GM21526 (cell line): Measurements from ENCODE around the gene ECHS1.

Experiments used
- ATAC-seq: cut with Tn5 transposase; IDR thresholded peaks from one replicate; pipeline ENCODE4 v1.9.1; 2021; ENCODE audit warnings: moderate library complexity; ENCODE audit not compliant: unreplicated experiment, low FRiP score

Gene ECHS1

DNA sequence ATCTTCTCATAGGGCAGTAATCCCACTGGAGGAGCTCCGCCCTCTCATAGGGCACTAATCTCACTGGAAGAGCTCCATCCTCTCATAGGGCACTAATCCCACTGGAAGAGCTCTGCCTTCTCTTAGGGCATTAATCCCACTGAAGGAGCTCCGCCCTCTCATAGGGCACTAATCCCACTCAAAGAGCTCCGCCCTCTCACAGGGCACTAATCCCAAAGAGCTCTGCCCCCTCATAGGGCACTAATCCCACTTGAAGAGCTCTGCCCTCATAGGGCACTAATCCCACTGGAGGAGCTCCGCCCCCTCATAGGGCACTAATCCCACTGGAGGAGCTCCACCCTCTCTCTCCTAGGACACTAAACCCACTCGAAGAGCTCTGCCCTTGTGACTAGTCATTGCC is 11.9 kb downstream of the ECHS1 start:
- no peak for ATAC-seq

DNA sequence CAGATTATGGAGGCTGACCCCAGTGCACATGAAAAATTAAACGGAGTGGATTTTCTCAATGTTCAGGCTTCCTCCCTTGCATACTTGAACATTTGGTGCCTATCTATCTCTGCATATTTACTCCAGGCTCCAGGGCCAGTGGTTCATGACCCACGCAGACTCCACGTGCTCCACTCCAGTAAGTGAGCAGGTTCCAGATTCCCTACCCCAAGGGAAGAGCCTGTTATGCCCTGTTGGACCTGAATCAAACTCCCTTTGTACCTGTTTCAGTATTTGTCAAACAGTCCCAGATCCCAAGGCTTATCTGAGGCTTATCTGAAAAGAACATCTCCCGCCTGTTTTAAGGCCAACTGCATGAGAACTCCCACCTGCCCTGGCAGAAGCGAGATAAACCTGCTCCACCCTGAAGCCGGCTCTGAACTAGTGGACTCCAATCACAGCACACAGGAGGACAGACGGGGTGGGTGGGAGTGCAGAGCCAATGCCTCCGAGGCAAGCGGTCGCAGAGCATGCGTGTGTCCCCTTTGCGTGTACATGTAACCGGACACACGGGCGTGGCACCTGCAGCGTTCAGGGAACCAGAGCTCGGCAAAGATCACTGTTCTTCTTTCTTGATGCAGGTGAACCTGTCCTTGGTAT is 13.1 kb downstream of the ECHS1 start:
- no peak for ATAC-seq

DNA sequence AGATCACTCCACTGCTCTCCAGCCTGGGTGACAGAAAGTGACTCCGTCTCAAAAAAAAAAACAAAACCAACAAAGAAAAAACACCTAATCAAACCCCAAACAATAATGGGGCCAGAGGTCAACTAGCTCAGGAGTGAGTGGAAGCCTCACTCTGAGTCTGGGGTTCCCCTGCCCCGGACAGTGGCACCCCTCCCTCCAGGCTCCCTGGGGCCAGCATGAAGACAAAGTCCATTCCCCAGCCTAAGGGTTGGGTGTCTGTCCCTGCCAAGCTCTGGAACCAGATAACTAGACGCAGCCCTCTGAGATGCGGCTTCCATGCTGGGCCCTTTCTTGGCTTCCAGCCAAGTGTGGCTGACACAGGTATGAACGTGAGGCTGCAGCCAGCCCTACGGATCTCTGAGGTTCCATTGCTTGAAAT is 13.6 kb downstream of the ECHS1 start:
- no peak for ATAC-seq

DNA sequence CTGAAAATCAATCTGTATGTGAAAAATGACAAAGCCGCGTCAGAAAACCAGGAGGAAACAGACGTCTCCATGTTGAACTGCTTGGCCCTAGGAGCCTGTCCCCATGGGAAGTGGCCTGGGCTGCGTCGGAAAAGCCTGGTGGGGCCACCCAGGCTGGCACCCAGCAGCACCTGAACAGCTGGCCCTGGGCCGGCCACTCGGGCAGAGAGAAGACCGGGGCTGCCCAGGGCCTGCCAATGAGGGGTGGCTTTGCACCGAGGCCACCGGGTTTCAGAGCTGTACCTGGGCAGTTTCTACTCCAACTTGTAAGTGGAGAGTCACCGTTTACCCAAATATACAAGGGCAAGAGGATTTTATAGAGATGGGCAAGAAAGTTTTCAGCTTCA is 14.2 kb downstream of the ECHS1 start:
- ATAC-seq, result no peak

DNA sequence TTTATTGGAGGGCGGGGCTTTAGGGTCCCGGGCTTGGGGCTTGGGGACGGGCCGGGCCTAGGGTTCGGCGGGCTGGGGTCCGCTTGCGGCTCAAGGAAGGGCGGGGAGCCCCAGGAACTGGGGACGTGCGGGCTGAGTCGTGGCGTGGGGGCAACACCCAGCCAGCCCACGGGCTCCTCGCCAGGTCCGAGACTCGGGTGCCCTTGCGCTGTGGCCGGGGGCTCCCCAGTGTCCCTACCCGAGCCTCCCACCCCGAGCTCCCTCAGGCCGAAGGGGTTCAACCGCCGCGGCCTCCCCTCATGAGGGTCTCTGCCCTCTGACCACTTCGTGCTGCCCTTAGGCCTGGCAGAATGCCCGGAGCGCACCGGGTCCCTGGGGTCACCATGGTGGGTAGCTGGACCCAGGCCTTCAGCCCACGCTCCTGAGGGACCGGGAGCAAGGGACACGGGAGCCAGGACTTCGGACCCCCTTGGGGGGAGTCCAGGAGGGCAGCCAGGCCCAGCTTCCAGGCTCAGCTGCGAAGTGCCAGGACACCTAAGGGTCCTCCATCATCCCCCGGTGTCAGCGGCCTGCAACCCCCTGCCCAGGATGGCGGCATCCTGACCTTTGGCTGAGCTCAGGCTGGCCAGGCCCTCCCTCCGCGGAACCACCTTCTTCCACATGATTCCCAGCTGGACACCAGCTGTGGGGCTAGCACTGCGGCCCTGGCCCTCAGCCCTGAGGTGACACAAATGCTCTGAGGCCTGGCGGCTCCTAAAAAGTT is 14.8 kb downstream of the ECHS1 start:
- no peak for ATAC-seq

DNA sequence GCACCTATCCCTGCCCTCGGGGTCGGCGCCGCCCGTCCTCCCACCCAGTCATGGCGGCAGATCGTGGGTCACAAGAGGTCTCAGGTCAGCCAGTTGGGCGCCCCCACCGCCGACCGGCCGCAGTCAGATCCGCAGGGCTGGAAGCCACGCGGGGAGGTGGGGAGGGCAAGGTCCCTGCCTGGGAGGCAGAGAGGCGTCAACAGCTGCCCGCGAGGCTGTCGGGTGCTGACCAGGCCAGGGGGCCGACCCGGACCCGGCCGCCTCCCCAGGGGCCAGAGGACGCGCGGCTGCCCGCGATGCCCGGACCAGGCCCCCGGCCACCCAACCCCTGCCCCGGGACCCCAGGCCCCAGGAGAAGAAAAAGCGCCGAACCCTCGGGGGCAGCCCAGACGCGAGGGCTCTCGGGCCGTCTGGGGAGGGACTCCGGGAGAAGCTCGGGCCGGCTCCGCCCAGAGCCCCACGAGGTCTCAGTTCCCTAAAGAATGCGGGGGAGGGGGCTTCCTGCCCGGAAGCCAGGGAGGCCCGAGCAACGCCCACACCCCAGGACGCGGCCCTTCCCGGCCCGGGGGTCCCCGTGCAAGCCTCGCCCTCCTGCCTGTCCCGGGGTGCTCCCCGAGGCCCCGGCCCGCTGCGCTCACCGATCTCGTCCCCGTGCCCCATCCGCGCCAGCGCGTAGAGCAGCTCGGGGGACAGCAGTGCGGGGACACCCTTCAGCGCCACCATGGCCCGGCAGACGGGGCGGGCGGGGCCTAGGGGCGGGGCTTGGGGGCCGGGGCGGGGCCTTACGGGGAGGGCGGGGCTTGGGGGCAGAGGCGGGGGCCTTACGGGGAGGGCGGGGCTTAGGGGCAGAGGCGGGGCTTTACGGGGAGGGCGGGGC is 15.6 kb downstream of the ECHS1 start, which contains the start of gene FUOM:
Gene FUOM (minus strand): TSS at position 735 of the 877 bp plus-strand sequence. CDS start 12 bp downstream, at position 723.
- peak; percentile 56 for ATAC-seq

DNA sequence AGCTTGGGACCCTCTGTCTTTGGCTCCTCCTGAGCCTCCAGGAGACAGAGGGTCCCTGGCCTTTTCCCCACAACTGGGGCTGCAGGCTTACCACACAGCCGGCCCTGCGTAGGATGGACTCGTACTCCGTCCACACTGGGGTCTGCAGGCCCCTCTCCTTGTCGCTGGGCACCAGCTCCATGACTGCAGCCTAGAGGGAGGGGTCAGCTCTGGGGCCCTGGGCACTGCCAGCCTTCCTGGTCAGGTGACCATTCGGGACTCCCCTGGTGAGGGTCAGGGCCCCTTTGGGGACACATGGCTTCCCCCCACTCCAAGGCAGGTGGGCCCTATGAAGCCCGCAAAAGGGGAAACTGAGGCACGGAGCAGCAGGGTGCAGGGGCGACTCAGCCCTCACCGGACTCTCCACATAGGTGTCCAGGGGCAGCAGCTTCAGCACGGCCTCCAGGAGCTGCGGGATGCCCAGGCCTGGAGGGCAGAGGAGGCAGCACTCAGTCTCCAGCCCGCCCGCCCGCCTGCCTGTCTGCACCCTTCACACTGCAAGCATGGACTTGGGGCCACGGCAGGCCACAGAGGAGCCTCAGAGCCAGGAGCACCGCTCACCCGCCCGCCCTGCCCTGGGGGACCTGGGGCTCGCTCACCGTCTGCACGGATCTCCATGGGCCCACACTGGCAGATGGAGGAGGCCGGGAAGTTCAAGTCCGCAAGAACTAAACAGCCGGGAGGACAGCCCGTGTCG is 16.4 kb downstream of the ECHS1 start:
- no peak for ATAC-seq

DNA sequence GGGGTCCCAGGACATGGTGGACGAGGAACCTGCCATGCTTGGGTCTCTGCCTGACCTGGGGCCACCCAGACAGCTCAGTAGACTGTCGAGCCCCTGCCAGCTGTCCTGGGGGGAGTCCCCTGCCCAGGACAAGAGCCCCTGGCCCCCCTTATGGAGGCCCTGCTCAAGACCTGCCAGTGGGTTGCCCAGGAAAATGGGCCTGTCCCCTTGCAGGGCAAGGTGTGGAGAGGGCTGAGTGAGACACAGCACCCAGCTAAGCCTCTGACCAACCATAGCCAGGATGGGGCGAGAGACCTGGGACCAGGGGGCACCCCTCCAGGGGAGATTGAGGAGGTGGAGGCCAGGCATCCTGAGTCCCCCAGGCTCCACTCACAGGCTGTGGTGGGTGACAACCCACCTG is 17.2 kb downstream of the ECHS1 start:
- ATAC-seq, result no peak

DNA sequence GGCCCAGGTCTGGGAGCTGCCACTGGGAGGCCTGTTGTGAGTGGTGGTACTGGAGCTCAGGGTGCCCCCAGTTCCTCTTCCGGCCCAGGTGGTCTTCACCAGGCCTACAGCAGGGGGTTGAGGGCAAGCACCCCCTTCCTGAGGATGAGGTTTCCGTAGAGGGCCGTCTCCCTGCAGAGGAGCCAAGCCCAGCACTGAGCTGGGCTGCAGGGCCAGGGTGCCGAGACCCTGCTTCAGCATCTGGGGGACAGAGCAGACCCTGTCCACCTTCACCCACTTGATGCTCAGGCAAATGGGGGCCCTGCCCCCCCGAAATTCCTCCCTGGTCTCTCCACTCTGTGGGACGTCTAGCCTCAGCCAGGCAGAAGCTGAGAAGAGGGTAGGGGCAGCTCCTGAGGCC is 17.9 kb downstream of the ECHS1 start:
- no peak for ATAC-seq

DNA sequence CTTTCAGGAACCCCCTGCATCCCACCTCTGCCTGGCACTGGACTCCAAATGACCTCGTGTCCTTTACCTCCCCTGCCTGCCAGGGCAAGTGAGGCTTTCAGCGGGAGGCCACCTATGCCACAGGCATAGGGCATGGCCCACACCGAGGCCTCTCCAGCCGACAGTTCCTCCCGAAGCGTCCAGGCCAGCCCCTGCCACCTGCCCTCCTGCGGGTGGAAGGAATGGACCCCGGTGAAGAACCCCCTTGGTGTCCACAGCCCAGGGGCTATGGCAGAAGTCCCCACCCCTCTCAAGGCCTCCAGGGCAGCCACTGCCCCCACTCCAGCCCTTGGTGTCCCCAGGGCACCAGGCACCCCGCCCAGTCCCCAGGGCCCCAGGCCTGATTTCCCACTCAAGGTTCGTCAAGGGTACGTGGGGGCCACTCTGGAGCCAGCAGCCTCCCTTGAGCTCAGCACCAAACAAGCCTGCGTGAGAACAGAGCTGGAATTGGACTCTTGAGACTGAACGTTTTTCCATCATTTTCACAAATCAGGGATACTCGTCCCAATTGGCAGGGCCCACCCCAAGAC is 18.4 kb downstream of the ECHS1 start:
- no peak for ATAC-seq

DNA sequence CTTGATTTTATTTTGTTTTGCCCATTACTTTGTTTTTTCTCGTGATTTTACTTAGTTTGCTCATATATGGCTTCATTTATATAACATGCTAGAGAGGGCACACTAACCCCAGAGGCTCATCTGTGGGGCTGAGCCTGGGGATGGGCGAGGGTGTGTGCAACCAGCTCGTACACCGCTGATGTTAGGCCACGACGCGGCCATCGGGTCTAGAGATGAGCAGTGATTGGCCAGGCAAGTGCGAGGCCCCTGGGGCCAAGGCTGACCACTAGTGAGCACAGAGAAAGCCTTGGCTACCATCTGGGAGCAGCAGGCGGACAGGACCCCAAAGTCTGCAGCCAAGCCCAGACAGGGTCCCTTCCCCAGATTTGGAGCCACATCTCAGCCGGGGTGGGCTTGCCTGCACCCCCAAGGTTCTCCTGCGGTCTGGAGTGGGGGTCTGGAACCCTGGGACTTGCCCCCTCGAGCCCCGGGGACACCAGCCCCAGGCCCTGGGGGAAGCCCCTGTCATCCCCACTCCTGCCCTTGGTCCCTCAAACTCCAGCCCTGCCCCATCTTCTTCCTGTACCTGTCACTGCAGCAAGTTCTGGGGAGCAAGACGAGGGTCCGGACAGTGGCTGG is 19.1 kb downstream of the ECHS1 start:
- ATAC-seq, result no peak

DNA sequence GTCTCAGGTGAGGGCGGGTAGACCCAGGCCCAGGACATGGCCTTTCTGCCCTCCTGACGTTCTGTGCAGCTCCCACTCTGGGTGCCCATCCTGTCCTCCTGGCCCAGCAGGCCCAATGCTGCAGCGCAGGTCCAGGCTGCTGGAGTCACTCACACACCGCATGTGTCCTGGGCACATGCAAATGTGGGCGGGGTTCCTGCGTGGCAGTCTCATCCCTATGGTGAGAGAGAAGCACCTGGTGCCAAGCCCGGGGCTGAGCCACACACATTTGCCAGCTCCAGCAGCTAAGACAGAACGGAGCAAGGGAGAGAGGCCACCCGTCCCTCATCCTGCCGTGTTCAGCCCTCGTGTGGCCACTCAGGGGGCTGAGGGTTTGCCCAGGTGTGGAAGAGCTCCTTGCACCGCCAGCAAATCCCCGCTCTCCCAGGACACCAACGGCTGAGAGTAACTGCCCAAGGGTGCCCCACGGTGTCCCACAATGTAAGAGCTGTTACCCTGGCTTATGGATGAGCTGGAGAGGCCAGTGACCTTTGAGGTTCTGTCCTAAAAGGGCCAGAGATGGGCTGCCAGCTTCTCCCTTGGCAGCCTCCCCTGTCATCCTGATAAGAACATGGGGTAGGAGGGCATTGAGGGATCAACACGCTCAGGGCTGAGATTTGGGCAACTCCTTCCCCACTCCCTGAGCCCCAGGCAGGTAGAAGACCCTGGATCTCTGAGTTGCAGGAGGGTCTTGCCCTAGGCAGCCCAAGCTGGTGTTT is 19.8 kb downstream of the ECHS1 start:
- ATAC-seq, result no peak

DNA sequence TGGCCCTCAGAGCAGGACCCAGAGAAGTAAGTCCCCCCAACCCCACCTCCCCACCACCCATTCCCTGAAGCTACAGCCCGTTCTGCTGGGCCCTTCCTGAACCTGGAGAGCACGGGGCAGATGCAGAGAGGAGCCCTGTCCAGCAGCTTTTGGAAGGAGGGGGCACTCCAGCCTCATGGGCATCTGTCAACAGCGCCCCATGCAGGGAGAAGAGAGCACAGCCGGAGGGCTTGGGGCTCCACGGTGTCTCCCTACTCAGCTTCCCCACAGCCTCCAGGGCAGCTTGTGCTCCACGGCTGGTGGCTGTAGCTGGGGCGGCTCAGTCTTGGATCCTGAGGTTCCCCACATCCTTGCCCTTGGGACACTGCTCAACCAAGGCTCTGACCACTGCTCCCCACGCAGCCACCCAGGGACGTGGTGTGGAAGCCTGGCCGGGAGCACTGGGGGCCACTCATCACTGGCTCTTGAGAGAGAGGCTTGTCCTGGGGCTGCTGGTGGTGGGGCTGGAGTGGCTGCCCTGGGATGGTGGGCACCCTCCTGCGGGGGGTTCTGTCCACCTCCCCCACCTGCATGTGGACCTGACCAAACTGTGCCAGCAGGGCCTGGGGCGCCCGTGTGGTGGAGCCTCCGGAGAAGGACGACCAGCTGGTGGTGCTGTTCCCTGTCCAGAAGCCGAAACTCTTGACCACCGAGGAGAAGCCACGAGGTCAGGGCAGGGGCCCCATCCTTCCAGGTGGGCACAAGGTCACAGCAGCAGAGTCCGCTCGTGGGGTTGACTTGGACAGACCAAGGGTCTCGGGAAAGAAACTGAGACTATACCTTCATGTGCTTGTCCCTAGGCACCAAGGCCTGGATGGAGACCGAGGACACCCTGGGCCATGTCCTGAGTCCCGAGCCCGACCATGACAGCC is 21.5 kb downstream of the ECHS1 start:
- ATAC-seq, result no peak

DNA sequence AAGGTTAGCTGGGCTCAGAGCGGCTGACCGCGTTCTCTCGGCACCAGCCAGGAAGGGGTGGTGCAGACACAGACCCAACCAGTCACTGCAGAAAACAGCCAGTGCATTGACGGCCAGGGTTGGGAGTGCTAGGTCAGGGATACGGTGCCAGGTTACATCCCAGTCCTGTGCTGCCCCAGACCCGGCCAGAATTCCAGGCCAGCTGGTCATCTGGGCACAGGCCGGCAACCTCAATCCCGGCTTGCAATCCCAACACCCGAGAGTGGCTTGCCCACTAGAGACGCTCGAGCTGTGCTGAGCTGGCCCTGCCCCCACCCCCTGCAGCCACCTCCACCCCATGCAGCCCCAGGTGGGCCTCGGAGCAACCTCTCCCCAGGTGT is 22.2 kb downstream of the ECHS1 start:
- no peak for ATAC-seq

DNA sequence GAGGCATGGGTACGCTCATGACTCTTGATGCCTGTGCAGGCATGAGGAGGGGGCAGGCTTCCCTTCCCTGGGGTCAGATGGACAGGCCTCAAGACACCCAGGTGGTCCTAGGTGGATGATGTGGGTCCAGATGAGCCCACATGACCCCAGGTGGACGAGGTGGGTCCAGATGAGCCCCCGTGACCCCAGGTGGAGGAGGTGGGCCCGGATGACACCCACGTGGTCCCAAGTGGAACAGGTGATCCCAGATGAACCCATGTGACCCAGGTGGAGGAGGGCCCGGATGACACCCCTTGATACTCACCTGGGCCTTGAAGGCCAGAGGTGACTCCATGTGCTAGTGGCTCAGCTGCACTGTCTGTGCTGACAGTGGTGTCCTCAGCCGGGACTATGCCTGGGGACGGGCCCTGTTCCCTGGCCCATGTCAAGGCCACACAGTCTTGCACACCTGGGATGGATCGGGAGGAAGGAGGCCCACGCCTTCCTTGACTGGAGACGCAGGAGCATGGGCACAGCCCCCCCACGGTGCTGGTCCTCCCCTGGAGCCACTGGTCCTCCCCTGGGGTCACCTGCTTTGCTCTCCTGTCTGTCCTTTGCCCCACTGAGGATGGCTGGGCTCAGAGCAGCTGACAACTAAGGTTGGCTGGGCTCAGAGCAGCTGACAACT is 22.7 kb downstream of the ECHS1 start:
- no peak for ATAC-seq

DNA sequence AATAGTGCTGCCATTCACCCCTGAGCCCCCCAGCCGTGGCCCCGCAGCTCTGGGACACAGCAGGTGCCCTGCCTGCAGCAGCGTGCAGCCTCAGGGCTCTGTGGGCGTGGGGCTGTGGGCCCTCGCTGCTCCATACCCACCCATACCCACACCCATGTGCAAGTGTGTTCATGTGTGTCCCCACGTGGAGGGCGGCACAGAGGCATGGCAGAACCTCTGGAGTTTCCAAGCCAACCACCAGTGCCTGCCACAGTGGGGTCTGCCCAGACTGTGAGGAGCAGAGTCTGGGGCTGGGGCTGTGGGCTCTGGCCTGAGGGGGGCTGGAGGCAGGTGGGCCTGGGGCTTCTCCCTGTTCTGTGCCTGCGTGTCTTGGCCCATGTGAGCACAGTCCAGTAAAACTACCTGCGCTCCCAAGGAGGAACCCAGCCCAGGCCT is 23.6 kb downstream of the ECHS1 start:
- ATAC-seq, result no peak

DNA sequence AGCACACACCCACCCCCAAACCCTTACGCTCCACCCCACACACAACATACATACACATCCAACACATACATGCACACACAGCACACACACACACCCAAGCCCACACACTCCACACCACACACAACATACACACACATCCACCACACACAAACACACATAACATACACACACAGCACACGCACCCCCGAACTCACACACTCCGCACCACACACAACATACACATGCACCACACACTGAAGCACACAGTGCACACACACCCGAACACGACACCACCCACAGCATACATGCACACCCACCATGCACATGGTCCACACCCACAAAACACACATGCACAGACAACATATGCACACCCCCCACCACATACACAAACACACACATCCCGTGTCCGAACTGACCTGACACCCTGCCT is 24.0 kb downstream of the ECHS1 start:
- no peak for ATAC-seq
